GM12864 (cell line): ENCODE measurements around the gene CCL7.

ENCODE experiments used
- DNase-seq: peaks from one replicate; pipeline ENCODE4 v3.0.0-alpha.2; 2011; ENCODE audit warnings: low read depth
- H3K4me3 ChIP-seq: 2 replicates; pipeline ENCODE4 v1.5.1; 2011; ENCODE audit warnings: mild to moderate bottlenecking, low read depth, low read length, control low read depth
- CTCF ChIP-seq: IDR thresholded peaks from 2 replicates; pipeline ENCODE4 v1.5.1; 2011; ENCODE audit warnings: low read depth, mild to moderate bottlenecking, moderate library complexity, low read length, control low read depth, inconsistent platforms; ENCODE audit errors: missing control alignments

CCL7 gene

DNA sequence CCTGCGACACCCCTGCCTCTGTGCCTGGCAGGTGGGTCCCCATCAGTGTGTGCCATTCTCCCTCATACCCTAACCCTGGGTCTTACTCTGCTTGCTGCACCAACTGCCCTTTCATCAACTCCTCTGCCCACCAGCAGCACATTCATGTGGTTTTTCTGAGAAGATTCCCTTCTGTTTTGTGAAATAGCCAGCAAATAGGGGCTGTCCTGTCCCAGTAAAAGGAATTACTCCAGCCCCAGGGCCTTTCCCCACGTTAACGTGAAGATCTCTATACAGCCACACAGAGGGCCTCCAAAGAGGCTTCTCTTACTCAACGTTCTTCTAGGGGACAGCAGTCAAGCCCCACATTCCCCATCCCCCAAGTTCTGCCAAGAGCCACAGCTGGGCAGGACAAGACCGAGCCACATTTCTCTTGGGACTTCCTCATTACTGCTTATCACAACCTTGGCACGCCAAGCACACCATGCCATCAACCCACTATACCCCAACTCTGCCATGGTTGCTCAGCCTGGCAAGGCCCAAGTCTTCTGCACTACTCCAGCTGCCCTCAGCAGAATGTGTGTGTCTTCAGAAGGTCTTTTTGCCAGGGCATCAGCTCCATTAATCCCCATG lies 33.6 kb upstream of the CCL7 start:
- no peak for DNase-seq
- H3K4me3 ChIP-seq: no peak overlapping the region
- TF ChIP-seq CTCF: no peak

DNA sequence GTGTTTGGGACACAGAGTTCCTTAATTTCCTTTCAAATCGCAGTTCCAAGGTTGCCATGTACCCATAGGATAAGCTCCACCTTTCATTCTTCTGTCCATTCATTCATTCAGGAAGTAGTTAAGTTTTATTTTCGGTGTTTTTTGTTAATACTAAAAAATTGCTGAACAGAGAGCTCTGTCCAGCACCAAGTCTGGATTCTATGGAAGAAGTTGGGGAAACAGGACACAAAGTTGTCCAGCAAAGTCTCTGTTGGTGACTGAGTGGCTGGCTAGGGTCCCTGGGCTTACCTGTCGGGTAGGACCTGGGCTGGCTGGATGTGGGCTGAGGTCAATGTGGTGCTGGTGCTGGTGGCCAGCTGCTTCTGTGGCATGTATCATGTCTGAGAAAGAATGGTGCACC lies 32.6 kb upstream of the CCL7 start:
- no peak for DNase-seq
- H3K4me3 ChIP-seq: no peak overlapping the region
- TF ChIP-seq CTCF: no peak

DNA sequence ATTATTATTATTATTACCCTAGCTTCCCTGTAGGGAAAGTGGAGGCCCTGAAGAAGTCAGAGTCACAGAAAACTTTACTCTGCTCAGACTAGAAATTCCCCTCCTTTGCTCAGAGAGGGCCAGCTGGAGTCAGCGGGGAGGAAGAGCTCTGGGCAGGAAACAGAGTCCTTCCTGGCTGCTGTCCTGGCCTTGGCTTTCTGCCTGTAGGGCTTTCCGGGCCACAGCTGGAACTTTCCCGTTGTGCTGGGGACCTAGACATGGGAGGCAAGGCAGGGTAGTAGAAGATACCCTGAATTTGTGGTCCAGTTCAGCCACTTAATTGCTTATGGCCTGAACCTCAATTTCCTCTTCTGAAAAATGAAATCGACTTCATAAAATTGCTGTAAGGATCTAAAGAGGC lies 29.0 kb upstream of the CCL7 start:
- DNase-seq: no peak
- H3K4me3 ChIP-seq: no peak overlapping the region
- no peak for TF ChIP-seq CTCF

GRCh38 chr17:34242587-34243363 lies 27.2 kb upstream of the CCL7 start:
- no peak for TF ChIP-seq CTCF
- no peak overlapping the region for H3K4me3 ChIP-seq
- peak; percentile 26 for DNase-seq

DNA sequence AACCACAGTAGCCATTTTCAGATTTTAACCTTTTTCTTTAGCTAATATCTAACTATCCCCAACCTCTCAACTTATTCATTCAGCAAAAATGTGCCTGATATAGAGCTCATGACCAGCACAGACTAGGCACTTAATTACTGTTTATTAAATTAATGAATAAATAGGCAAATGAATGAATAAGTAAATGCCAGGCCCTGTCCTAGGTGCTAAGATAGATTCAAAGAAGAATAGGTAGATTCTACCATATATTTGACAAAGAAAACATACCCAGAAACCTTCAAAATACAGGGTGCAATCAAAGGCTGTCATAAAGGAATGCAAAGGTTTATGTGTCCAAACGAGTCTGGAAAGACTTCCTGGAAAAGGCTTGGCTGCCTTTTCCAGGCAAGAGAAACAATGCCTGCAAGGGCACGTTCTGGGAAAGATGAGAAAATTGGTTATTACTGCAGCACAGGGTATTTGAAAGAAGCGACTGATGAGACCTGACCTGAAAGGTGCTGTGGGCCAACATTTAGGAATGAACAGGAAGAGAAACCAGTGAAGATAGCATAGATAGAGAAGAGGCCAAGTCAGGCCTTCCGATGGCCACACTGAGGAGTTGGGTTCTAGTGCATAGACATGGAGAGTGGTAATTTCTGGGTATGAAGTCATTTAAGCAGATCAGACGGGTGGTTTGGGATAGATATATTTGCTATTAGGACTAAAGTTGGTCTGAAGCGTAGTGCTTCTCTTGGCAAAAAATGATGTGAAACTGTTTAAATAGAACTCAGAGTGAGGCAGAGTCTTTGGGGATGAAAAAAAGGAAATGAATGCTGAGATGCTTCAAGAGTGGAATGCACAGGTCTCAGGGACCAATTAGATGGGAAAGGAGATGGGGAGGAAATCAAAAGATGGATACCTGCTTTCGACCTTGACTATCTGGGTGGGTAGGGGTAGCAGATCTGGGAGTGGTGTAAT lies 26.4 kb upstream of the CCL7 start:
- H3K4me3 ChIP-seq: no peak overlapping the region
- TF ChIP-seq CTCF: no peak
- DNase-seq: no peak

GRCh38 chr17:34245351-34245905 lies 24.6 kb upstream of the CCL7 start:
- no peak overlapping the region for H3K4me3 ChIP-seq
- no peak for TF ChIP-seq CTCF
- DNase-seq: no peak
